IMR-90 (cell line): Measurements from ENCODE around the gene HES6.

ENCODE experiments used
- CEBPB ChIP-seq: IDR thresholded peaks from 2 replicates; pipeline ENCODE4 v1.6.1; 2012; ENCODE audit warnings: low read depth, low read length, improper control_type of control experiment
- FOS ChIP-seq: fragments of 150-350 bp; IDR thresholded peaks from 2 replicates; pipeline ENCODE4 v1.6.1; 2016; ENCODE audit warnings: low read depth, low read length
- MAFK ChIP-seq: IDR thresholded peaks from 2 replicates; pipeline ENCODE4 v1.6.1; 2012; ENCODE audit warnings: low read depth, low read length, improper control_type of control experiment
- MAZ ChIP-seq: IDR thresholded peaks from 2 replicates; pipeline ENCODE4 v1.6.1; 2012; ENCODE audit warnings: low read depth, mild to moderate bottlenecking, low read length, improper control_type of control experiment, moderate library complexity, borderline replicate concordance
- MXI1 ChIP-seq: IDR thresholded peaks from 2 replicates; pipeline ENCODE4 v1.6.1; 2012; ENCODE audit warnings: low read depth, mild to moderate bottlenecking, low read length, moderate library complexity, borderline replicate concordance
- NFE2L2 ChIP-seq: fragments of 150-350 bp; IDR thresholded peaks from 2 replicates; pipeline ENCODE4 v1.6.1; 2016; ENCODE audit warnings: low read depth, mild to moderate bottlenecking, low read length
- POLR2A ChIP-seq: IDR thresholded peaks from 2 replicates; pipeline ENCODE4 v1.6.1; 2012; ENCODE audit warnings: mild to moderate bottlenecking, low read depth, low read length
- RAD21 ChIP-seq: IDR thresholded peaks from 2 replicates; pipeline ENCODE4 v1.6.1; 2012; ENCODE audit warnings: low read length, improper control_type of control experiment
- RCOR1 ChIP-seq: IDR thresholded peaks from 2 replicates; pipeline ENCODE4 v1.6.1; 2012; ENCODE audit warnings: mild to moderate bottlenecking, low read length, improper control_type of control experiment; ENCODE audit not compliant: insufficient replicate concordance
- RFX5 ChIP-seq: IDR thresholded peaks from 2 replicates; pipeline ENCODE4 v1.8.0; 2012; ENCODE audit warnings: low read depth, mild to moderate bottlenecking, low read length, moderate library complexity
- SMC3 ChIP-seq: fragments of 150-350 bp; IDR thresholded peaks from 2 replicates; pipeline ENCODE4 v1.6.1; 2016; ENCODE audit warnings: low read depth, mild to moderate bottlenecking, antibody characterized with exemption, low read length, moderate library complexity
- USF2 ChIP-seq: fragments of 150-350 bp; IDR thresholded peaks from 2 replicates; pipeline ENCODE4 v1.6.1; 2017; ENCODE audit warnings: mild to moderate bottlenecking, antibody characterized with exemption, low read length, low read depth
- TF ChIP-seq, protein P1 (sequence below): conservative IDR thresholded peaks from 2 replicates; pipeline ENCODE4 v1.5.1; 2012; ENCODE audit warnings: mild to moderate bottlenecking, low read depth, low read length, improper control_type of control experiment

DNA sequence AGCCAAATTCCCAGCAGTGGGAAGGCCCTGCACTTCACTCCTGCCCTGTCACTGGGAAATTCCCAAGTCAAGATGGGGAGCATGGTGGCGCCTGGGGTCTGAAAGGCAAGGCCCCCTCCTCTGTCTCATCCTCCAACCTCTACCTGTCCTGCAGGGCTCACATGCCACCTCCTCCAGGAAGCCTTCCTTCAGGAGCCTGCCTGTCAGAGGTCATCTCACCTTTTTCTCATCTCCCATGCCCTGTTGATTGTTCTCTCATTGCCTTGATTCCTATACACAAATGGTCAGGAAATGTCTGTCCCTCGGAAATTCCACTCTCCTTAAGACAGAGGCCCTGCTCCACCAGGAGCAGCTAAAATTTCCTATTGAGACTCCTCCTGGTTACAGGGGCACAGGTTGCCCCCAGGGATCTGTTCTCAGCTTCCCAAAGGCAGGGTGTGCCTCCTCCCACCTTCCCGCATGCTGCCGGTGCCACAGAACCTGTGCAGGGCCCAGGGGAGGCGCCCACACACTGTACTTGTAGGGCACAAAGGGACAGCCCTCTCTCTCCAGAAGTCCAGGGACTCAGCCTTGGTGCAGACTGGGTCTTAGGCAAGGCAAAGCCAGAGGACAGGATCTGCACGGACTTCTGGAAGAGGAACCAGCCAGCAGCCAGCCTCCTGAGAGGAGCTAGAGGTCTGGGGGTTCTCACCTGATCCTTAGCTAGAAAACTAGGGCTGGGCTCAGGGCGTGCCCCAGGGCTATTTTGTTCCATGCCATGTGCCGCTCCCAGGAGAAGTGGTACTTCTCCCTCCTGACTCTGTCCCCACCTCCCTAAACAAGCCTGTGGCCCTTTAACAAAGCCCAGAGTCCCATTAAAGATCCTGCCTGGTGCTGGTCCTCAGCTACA is 12.9 kb downstream of the HES6 start:
- TF ChIP-seq MXI1 (no peak), POLR2A (no peak), RFX5 (no peak), RCOR1 (no peak), CEBPB (no peak), USF2 (no peak), RAD21 (no peak), SMC3 (no peak), FOS (no peak), NFE2L2 (no peak), MAZ (no peak), MAFK (no peak)
- TF ChIP-seq, protein P1, sequence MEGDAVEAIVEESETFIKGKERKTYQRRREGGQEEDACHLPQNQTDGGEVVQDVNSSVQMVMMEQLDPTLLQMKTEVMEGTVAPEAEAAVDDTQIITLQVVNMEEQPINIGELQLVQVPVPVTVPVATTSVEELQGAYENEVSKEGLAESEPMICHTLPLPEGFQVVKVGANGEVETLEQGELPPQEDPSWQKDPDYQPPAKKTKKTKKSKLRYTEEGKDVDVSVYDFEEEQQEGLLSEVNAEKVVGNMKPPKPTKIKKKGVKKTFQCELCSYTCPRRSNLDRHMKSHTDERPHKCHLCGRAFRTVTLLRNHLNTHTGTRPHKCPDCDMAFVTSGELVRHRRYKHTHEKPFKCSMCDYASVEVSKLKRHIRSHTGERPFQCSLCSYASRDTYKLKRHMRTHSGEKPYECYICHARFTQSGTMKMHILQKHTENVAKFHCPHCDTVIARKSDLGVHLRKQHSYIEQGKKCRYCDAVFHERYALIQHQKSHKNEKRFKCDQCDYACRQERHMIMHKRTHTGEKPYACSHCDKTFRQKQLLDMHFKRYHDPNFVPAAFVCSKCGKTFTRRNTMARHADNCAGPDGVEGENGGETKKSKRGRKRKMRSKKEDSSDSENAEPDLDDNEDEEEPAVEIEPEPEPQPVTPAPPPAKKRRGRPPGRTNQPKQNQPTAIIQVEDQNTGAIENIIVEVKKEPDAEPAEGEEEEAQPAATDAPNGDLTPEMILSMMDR: no peak
